HepG2 (cell line): ENCODE measurements around the gene FIGNL1. TPM values are rescaled to one million over a fixed set of nuclear protein-coding genes. Genes with fewer than 3 reads are reported as not detected.

Experiments used
- ATAC-seq: fragments of 200-7000 bp; cut with Tn5 transposase; 3 replicates; pipeline ENCODE4 v1.9.1; 2020; ENCODE audit warnings: mild to moderate bottlenecking, moderate library complexity
- BruUV-seq: library from RNA; stranded (reverse); fragments of 400-500 nt; replicated peaks from 2 replicates; lab custom pipeline; 2021; lab: Mats Ljungman, UMichigan
- CTCF ChIA-PET: fragments of 300-600 bp; formaldehyde crosslinking; extraction: SDS; loops from one replicate; lab custom pipeline; 2021; ENCODE audit warnings: low total read pairs, inconsistent platforms, low intra/inter-chr PET ratio; lab: Yijun Ruan, JAX
- POLR2A ChIA-PET: fragments of 350-600 bp; sonication (Branson Sonifier 250); formaldehyde crosslinking; loops from one replicate; lab custom pipeline; 2020; ENCODE audit warnings: antibody characterized with exemption, inconsistent platforms; lab: Yijun Ruan, JAX
- DNase-seq: peaks from one replicate; pipeline ENCODE4 v3.0.0-alpha.2; 2015; ENCODE audit warnings: low spot score
- FAIRE-seq: peaks from 3 replicates; lab custom pipeline; 2011; peaks lifted over from hg19 to GRCh38; lab: Jason Lieb, UNC
- H2AFZ ChIP-seq: one replicate; pipeline ENCODE4 v1.6.1; 2011; ENCODE audit warnings: low read length, inconsistent platforms
- H3K27ac ChIP-seq: fragments of 300-600 bp; 3 replicates; pipeline ENCODE4 v1.8.0; 2011; ENCODE audit warnings: mixed run types, mild to moderate bottlenecking, mixed read lengths, low read length, inconsistent platforms; ENCODE audit not compliant: insufficient read depth; ENCODE audit errors: extremely low read length
- H3K27me3 ChIP-seq, 2 experiments: fragments of 200-600 bp in 1 of 2; 2 replicates in 1 of 2; 3 replicates in 1 of 2; pipeline versions ENCODE4 v1.6.0 to v1.8.0; 2011; ENCODE audit warnings: low read length in 2 of 2, mild to moderate bottlenecking in 2 of 2, moderate library complexity in 2 of 2, inconsistent platforms in 1 of 2; ENCODE audit not compliant: insufficient read depth in 2 of 2, control insufficient read depth in 1 of 2
- H3K36me3 ChIP-seq, 2 experiments: fragments of 200-600 bp in 1 of 2; replicated peaks in 1 of 2; 2 replicates in 1 of 2; 3 replicates in 1 of 2; pipeline versions ENCODE4 v1.5.1 to v1.8.0; 2011; ENCODE audit warnings: low read length in 2 of 2, inconsistent platforms in 1 of 2; ENCODE audit not compliant: insufficient read depth in 2 of 2, control insufficient read depth in 1 of 2
- H3K4me1 ChIP-seq: 2 replicates; pipeline ENCODE4 v1.5.1; 2012; ENCODE audit warnings: low read length, inconsistent platforms; ENCODE audit not compliant: insufficient read depth
- H3K4me2 ChIP-seq: 2 replicates; pipeline ENCODE4 v1.6.0; 2011; ENCODE audit warnings: low read depth, low read length, inconsistent platforms
- H3K4me3 ChIP-seq, 3 experiments: fragments of 200-600 bp in 1 of 3; sonication (generic), shearing (Covaris generic) in 1 of 3; replicated peaks in 1 of 3; 2 replicates each; pipeline ENCODE4 v1.5.1; 2011 to 2016; ENCODE audit warnings: low read length in 3 of 3, inconsistent platforms in 2 of 3, low read depth in 2 of 3, mild to moderate bottlenecking in 2 of 3, control low read depth in 1 of 3, mixed read lengths in 1 of 3; ENCODE audit not compliant: insufficient read depth in 1 of 3
- H3K79me2 ChIP-seq: one replicate; pipeline ENCODE4 v1.6.1; 2011; ENCODE audit warnings: low read length, inconsistent platforms; ENCODE audit not compliant: insufficient read depth
- H3K9ac ChIP-seq: 2 replicates; pipeline ENCODE4 v1.6.0; 2011; ENCODE audit warnings: mild to moderate bottlenecking, low read depth, low read length, inconsistent platforms; ENCODE audit not compliant: insufficient read depth
- H3K9me3 ChIP-seq: 2 replicates; pipeline ENCODE4 v1.5.1; 2012; ENCODE audit warnings: mild to moderate bottlenecking, low read length
- H4K20me1 ChIP-seq: 2 replicates; pipeline ENCODE4 v1.6.0; 2011; ENCODE audit warnings: inconsistent platforms, mild to moderate bottlenecking, low read length, moderate library complexity; ENCODE audit not compliant: insufficient read depth
- MAF1 ChIP-seq: sonication (generic); formaldehyde crosslinking; IDR thresholded peaks from 2 replicates; pipeline ENCODE4 v1.5.0; 2020; ENCODE audit warnings: missing genetic modification reagents, borderline replicate concordance
- ONECUT2 ChIP-seq: sonication (generic); formaldehyde crosslinking; IDR thresholded peaks from 2 replicates; pipeline ENCODE4 v1.4.0; 2020; ENCODE audit warnings: missing genetic modification reagents
- RFX1 ChIP-seq: fragments of 450-650 bp; IDR thresholded peaks from 2 replicates; pipeline ENCODE4 v1.6.1; 2017
- ZBTB44 ChIP-seq: sonication (generic); formaldehyde crosslinking; IDR thresholded peaks from 2 replicates; pipeline ENCODE4 v1.4.0; 2020; ENCODE audit warnings: missing genetic modification reagents
- ZNF574 ChIP-seq: sonication (generic); formaldehyde crosslinking; IDR thresholded peaks from 2 replicates; pipeline ENCODE4 v1.4.0; 2020; ENCODE audit warnings: missing genetic modification reagents
- ZNF639 ChIP-seq: conservative IDR thresholded peaks from 2 replicates; pipeline ENCODE4 v1.6.1; 2018; ENCODE audit warnings: missing genetic modification reagents
- WGBS: methylation state at CpG from one replicate; pipeline ENCODE4 v1.1.6; 2017; ENCODE audit warnings: low lambda C conversion rate; 5-methylcytosine and 5-hydroxymethylcytosine counted together
- in situ Hi-C: cut with HindIII; loops from 2 replicates; pipeline ENCODE4 v1.10.0; 2017; ENCODE audit warnings: low pct_unique_long_range_greater_than_20kb; ENCODE audit not compliant: extremely low pct_ligation_motif_present
- intact Hi-C: fragments of 100-400 bp; cut with micrococcal nuclease; formaldehyde crosslinking; loops from one replicate; pipeline ENCODE4 v1.10.0; 2022; ENCODE audit not compliant: unreplicated experiment
- polyA plus RNA-seq, 8 experiments: library from polyadenylated mRNA; depleted of rRNA in 3 of 8; stranded (reverse) in 7 of 8; unstranded in 1 of 8; fragments of >200 nt; fragmentation: Illumina TruSeq in 4 of 8; extraction: Trizol in 4 of 8; gene quantifications; 2 replicates each; pipeline versions ENCODE4 v1.2.1 to v1.2.3, GENCODE V29; 2011 to 2016; ENCODE audit warnings: low read depth in 4 of 8, missing spikeins in 1 of 8, mixed read lengths in 1 of 8; ENCODE audit not compliant: insufficient read depth in 1 of 8
- total RNA-seq, 5 experiments: library from RNA; depleted of rRNA; stranded (reverse); fragments of >200 nt; fragmentation: Illumina TruSeq; extraction: Trizol; gene quantifications; 2 replicates each; pipeline ENCODE4 v1.2.3, GENCODE V29; 2016; ENCODE audit warnings: low read depth in 1 of 5

The FIGNL1 gene
- total and polyA plus RNA-seq, 2 of the 13 experiments (the other 11 are each of a cell fraction or from before 2014, with no cell fraction given), result 4.0 to 20.9 TPM

GRCh38 chr7:50399635-50400034 lies 50.5 kb downstream of the FIGNL1 start:
- Histone ChIP-seq H3K9ac (no peak overlapping the region), H4K20me1 (no peaks in the 10 kb centered on the region), H3K36me3 (no peaks in the 10 kb centered on the region), H2AFZ (no peak overlapping the region), H3K27ac (no peak overlapping the region), H3K9me3 (no peaks in the 10 kb centered on the region), H3K27me3 (peaks cover 0 to 23% of the 10 kb centered on the region in 2 experiments; a peak in 2 of 5 replicates), H3K4me2 (no peak overlapping the region), H3K4me3 (no peak overlapping the region), H3K79me2 (no peaks in the 10 kb centered on the region), H3K4me1 (no peaks in the 10 kb centered on the region)
- intact Hi-C loops, result no loop called here
- WGBS, result 46% methylated on average over 10 of the region's 21 CpGs
- no TSS peak for BruUV-seq
- TF ChIP-seq RFX1 (no peak), MAF1 (no peak), ZNF639 (CRISPR knock-in tag) (no peak), ONECUT2 (no peak), ZNF574 (CRISPR knock-in tag) (no peak), ZBTB44 (CRISPR knock-in tag) (no peak)
- ATAC-seq, result no peak
- FAIRE-seq, result no peak
- ChIA-PET POLR2A (no interaction called here), CTCF (no interaction called here)
- no peak for DNase-seq
- in situ Hi-C loops, result no loop called here
